ENCODE data around the gene FAM135A.
"Not testable (repeated sequence)": the region's sequence is repeated elsewhere in the genome, so short reads cannot be mapped to it uniquely, and the experiment has no call there.

Gene FAM135A

DNA sequence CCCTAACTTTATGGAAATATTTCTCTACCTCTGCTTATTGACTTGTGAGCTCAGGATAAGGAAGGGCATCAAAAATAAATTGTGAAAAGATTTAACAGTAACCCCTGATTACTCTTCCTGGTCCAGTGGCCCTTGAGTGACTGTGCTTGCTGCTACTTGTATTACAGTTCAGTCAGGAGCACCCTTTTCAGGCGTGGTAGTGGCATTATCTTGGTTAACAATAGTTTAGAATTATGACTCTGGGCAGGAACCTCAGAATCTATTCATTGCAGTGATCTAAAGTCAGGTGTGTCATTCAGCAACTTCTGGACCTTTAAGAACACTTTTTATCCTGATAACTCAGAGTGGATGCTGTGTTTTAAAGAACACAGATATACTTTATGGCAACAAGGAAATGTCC lies 43.4 kb downstream of the FAM135A start:
- Histone ChIP-seq H3K36me3 (ENCODE audit: control insufficient read depth, insufficient read depth, low read length) (no peaks in the 10 kb centered on the region), H3K4me3 (ENCODE audit: insufficient read depth, low read depth, low read length, poor library complexity, severe bottlenecking) (no peak overlapping the region), H3K4me1 (ENCODE audit: control insufficient read depth, insufficient read depth, low read length, poor library complexity, severe bottlenecking) (no peaks in the 10 kb centered on the region), H3K9me3 (ENCODE audit: control insufficient read depth, low read length) (no peaks in the 10 kb centered on the region), H3K27me3 (replicated peaks; ENCODE audit: control insufficient read depth, insufficient read depth, low read length, poor library complexity, severe bottlenecking) (no peaks in the 10 kb centered on the region), H3K27ac (ENCODE audit: insufficient read depth, low read length, poor library complexity, severe bottlenecking) (no peak overlapping the region)
- DNase-seq = no peak

DNA sequence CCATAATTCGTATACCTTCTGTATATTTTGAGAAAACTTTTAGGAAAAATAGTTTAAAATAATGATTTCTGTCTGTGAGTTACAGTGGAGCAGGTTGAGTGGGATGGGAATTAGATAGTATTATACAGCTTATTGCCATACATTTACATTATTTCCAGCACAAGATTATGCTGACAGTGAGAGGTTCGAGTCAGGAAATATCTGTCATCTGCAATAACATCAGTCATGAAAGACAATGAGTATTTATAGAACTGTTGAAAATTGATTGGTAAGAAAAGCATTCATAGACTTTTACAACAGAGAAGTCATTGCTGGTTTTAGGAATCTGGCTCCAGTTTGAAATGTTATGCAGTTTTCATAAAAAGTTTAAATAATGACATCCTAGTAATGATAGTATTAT lies 45.9 kb downstream of the FAM135A start:
- Histone ChIP-seq H3K9me3 (ENCODE audit: control insufficient read depth, low read length) (no peaks in the 10 kb centered on the region), H3K36me3 (ENCODE audit: control insufficient read depth, insufficient read depth, low read length) (no peaks in the 10 kb centered on the region), H3K4me3 (ENCODE audit: insufficient read depth, low read depth, low read length, poor library complexity, severe bottlenecking) (no peak overlapping the region), H3K27ac (ENCODE audit: insufficient read depth, low read length, poor library complexity, severe bottlenecking) (no peak overlapping the region), H3K27me3 (replicated peaks; ENCODE audit: control insufficient read depth, insufficient read depth, low read length, poor library complexity, severe bottlenecking) (no peaks in the 10 kb centered on the region), H3K4me1 (ENCODE audit: control insufficient read depth, insufficient read depth, low read length, poor library complexity, severe bottlenecking) (no peaks in the 10 kb centered on the region)
- no peak for DNase-seq

DNA sequence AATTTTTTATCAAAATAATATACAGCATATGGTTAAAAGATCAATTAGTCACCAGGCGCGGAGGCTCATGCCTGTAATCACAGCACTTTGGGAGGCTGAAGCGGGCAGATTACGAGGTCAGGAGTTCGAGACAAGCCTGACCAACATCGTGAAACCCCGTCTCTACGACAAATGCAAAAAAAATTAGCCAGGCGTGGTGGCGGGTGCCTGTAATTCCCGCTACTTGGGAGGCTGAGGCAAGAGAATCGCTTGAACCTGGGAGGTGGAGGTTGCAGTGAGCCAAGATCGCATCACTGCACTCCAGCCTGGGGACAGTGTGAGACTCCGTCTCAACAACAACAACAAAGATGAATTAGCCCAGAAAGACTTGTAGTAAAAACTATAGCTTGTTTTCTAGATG lies 46.4 kb downstream of the FAM135A start:
- H3K27me3 ChIP-seq (replicated peaks; ENCODE audit: control insufficient read depth, insufficient read depth, low read length, poor library complexity, severe bottlenecking); H3K9me3 ChIP-seq (ENCODE audit: control insufficient read depth, low read length); H3K27ac ChIP-seq (ENCODE audit: insufficient read depth, low read length, poor library complexity, severe bottlenecking); H3K36me3 ChIP-seq (ENCODE audit: control insufficient read depth, insufficient read depth, low read length); H3K4me3 ChIP-seq (ENCODE audit: insufficient read depth, low read depth, low read length, poor library complexity, severe bottlenecking); H3K4me1 ChIP-seq (ENCODE audit: control insufficient read depth, insufficient read depth, low read length, poor library complexity, severe bottlenecking); DNase-seq: not testable (repeated sequence)

DNA sequence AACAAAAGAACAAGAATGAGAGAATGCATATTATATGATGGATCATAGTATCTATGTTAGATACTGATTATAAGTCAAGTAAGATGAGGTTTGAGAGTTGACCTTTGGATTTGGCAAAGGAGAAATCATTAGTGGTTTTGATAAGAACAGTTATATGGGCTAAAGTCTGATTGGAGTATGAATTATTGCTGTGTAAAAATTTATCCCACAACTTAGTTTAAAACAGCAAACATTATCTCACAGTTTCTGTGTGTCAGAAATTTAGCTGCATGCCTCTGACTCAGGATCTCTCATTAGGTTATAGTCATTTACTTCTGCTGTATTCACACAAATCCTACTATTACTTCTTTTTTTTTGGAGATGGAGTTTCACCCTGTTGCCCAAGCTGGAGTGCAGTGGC lies 56.7 kb downstream of the FAM135A start:
- Histone ChIP-seq H3K9me3 (ENCODE audit: control insufficient read depth, low read length) (no peaks in the 10 kb centered on the region), H3K36me3 (ENCODE audit: control insufficient read depth, insufficient read depth, low read length) (no peaks in the 10 kb centered on the region), H3K4me1 (ENCODE audit: control insufficient read depth, insufficient read depth, low read length, poor library complexity, severe bottlenecking) (no peaks in the 10 kb centered on the region), H3K27me3 (replicated peaks; ENCODE audit: control insufficient read depth, insufficient read depth, low read length, poor library complexity, severe bottlenecking) (no peaks in the 10 kb centered on the region), H3K4me3 (ENCODE audit: insufficient read depth, low read depth, low read length, poor library complexity, severe bottlenecking) (no peak overlapping the region), H3K27ac (ENCODE audit: insufficient read depth, low read length, poor library complexity, severe bottlenecking) (no peak overlapping the region)
- DNase-seq = no peak

DNA sequence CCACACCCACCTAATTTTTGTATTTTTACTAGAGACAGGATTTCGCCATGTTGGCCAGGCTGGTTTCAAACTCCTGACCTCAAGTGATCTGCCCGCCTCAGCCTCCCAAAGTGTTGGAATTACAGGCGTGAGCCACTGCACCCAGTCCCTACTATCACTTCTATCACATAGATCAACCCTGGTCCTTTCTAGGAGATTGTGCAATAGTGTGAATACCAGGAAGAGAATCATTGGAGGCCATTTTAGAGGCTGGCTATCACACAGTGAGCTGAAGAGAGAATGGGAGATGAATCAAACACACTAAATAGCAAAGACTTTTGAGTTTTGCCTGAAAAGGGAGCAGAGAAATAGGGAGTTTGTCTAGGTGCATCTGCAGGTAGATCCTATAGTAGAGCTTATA lies 57.2 kb downstream of the FAM135A start:
- DNase-seq; H3K4me1 ChIP-seq (ENCODE audit: control insufficient read depth, insufficient read depth, low read length, poor library complexity, severe bottlenecking); H3K27me3 ChIP-seq (replicated peaks; ENCODE audit: control insufficient read depth, insufficient read depth, low read length, poor library complexity, severe bottlenecking); H3K4me3 ChIP-seq (ENCODE audit: insufficient read depth, low read depth, low read length, poor library complexity, severe bottlenecking); H3K36me3 ChIP-seq (ENCODE audit: control insufficient read depth, insufficient read depth, low read length); H3K9me3 ChIP-seq (ENCODE audit: control insufficient read depth, low read length); H3K27ac ChIP-seq (ENCODE audit: insufficient read depth, low read length, poor library complexity, severe bottlenecking): not testable (repeated sequence)

DNA sequence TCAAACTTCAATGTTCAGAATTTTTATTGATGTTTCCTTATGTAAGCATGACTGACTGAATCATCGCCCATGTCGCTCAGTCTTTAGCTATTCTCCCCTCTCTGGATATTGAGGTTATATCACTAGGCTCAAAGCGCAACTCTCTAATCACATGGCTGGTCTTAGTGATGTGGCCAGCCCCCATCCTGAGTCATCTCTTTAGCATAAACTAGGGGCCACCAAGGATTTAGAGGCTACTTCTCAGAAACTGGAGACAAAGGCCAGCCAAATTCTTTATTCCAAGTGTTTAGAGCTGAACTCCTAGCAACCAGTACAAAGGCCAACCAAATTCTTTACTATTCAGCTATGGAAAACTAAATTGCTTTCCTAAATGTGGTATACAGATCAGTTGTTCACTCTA lies 61.4 kb downstream of the FAM135A start:
- DNase-seq = no peak
- H3K27ac ChIP-seq (ENCODE audit: insufficient read depth, low read length, poor library complexity, severe bottlenecking) = no peak overlapping the region

DNA sequence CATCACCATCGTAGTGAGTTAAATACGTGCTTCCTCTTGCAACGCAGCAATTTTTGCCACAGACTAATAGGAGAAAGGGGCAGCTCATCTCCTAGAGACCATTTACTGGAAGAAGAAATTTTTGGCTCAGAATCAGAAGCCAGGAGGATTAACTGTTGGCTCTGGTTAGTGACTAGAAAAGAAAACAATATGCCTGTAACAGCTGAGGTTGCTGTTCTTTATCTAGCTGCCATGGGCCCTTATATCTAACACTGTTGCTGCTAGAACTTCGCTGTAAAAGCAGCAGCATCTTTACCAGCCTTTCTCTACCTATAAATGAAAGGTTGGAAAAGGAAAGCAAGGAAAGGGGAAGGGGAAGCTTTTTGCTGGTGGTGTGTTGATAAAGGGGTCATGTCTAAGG lies 65.9 kb downstream of the FAM135A start:
- no peaks in the 10 kb centered on the region for H3K27me3 ChIP-seq (replicated peaks; ENCODE audit: control insufficient read depth, insufficient read depth, low read length, poor library complexity, severe bottlenecking)
- DNase-seq = no peak
- no peak overlapping the region for H3K4me3 ChIP-seq (ENCODE audit: insufficient read depth, low read depth, low read length, poor library complexity, severe bottlenecking)
- no peaks in the 10 kb centered on the region for H3K4me1 ChIP-seq (ENCODE audit: control insufficient read depth, insufficient read depth, low read length, poor library complexity, severe bottlenecking)
- peaks cover 10% of the 10 kb centered on the region for H3K36me3 ChIP-seq (ENCODE audit: control insufficient read depth, insufficient read depth, low read length)
- H3K27ac ChIP-seq (ENCODE audit: insufficient read depth, low read length, poor library complexity, severe bottlenecking) = no peak overlapping the region
- no peaks in the 10 kb centered on the region for H3K9me3 ChIP-seq (ENCODE audit: control insufficient read depth, low read length)

More for the DNA sequence above, 61.4 kb downstream of the FAM135A start:
- no peaks in the 10 kb centered on the region for H3K9me3 ChIP-seq (ENCODE audit: control insufficient read depth, low read length)
- no peaks in the 10 kb centered on the region for H3K27me3 ChIP-seq (replicated peaks; ENCODE audit: control insufficient read depth, insufficient read depth, low read length, poor library complexity, severe bottlenecking)
- H3K4me1 ChIP-seq (ENCODE audit: control insufficient read depth, insufficient read depth, low read length, poor library complexity, severe bottlenecking) = no peaks in the 10 kb centered on the region
- H3K4me3 ChIP-seq (ENCODE audit: insufficient read depth, low read depth, low read length, poor library complexity, severe bottlenecking) = no peak overlapping the region
- H3K36me3 ChIP-seq (ENCODE audit: control insufficient read depth, insufficient read depth, low read length) = peaks cover 7% of the 10 kb centered on the region

DNA sequence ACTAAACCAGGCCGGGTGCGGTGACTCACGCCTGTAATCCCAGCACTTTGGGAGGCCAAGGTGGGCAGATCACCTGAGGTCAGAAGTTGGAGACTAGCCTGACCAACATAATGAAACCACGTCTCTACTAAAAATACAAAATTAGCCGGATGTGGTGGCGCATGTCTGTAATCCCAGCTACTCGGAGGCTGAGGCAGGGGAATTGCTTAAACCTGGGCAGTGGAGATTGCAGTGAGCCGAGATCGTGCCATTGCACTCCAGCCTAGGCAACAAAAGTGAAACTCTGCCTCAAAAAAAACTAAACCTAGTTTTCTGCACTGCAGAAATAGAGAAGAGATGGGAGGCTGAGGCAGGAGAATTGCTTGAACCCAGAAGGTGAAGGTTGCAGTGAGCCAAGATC lies 73.3 kb downstream of the FAM135A start:
- H3K4me3 ChIP-seq (ENCODE audit: insufficient read depth, low read depth, low read length, poor library complexity, severe bottlenecking); H3K27me3 ChIP-seq (replicated peaks; ENCODE audit: control insufficient read depth, insufficient read depth, low read length, poor library complexity, severe bottlenecking); H3K36me3 ChIP-seq (ENCODE audit: control insufficient read depth, insufficient read depth, low read length); H3K27ac ChIP-seq (ENCODE audit: insufficient read depth, low read length, poor library complexity, severe bottlenecking); H3K4me1 ChIP-seq (ENCODE audit: control insufficient read depth, insufficient read depth, low read length, poor library complexity, severe bottlenecking); DNase-seq; H3K9me3 ChIP-seq (ENCODE audit: control insufficient read depth, low read length): not testable (repeated sequence)

DNA sequence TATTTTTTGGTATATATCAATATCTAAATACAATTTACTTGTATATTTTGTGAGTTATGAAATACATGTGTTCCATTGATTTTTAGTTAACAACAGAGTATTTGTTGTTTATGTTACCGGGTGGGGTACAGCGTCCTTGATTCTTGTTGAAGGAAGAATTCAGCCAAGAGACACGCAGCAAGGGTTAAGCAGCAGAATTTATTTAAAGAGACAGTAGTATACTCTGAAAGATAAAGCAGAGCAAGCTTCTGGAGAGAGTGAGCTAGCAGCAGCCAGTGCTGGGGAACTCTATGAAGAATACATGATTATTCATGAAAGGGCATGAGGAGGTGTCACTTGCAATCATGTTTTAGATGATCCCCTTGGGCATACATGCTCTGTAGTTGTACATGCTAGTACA lies 76.1 kb downstream of the FAM135A start:
- DNase-seq = no peak
- H3K27ac ChIP-seq (ENCODE audit: insufficient read depth, low read length, poor library complexity, severe bottlenecking) = no peak overlapping the region
- H3K27me3 ChIP-seq (replicated peaks; ENCODE audit: control insufficient read depth, insufficient read depth, low read length, poor library complexity, severe bottlenecking) = no peaks in the 10 kb centered on the region
- H3K9me3 ChIP-seq (ENCODE audit: control insufficient read depth, low read length) = no peaks in the 10 kb centered on the region
- H3K4me3 ChIP-seq (ENCODE audit: insufficient read depth, low read depth, low read length, poor library complexity, severe bottlenecking) = no peak overlapping the region
- H3K36me3 ChIP-seq (ENCODE audit: control insufficient read depth, insufficient read depth, low read length) = no peaks in the 10 kb centered on the region
- no peaks in the 10 kb centered on the region for H3K4me1 ChIP-seq (ENCODE audit: control insufficient read depth, insufficient read depth, low read length, poor library complexity, severe bottlenecking)

DNA sequence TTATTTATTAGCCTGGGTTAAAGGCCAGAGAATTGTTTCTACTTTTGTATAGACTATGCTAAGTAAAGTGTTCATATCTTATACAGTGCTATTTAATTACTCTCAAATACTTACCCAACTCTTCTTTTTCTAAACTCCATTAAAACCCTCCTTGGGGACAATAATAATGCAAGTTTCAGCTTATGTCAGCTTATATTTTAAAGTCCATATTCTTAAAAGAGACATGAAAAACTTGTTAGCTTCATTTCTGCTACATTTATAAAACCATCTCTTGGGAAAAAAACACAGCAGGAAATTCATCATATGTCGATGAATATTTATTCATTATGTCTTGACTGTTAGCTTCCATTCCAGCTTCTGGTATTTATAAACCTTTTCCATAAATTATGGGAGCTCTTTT lies 81.5 kb downstream of the FAM135A start:
- Histone ChIP-seq H3K4me1 (ENCODE audit: control insufficient read depth, insufficient read depth, low read length, poor library complexity, severe bottlenecking) (no peaks in the 10 kb centered on the region), H3K9me3 (ENCODE audit: control insufficient read depth, low read length) (no peaks in the 10 kb centered on the region), H3K27ac (ENCODE audit: insufficient read depth, low read length, poor library complexity, severe bottlenecking) (no peak overlapping the region), H3K27me3 (replicated peaks; ENCODE audit: control insufficient read depth, insufficient read depth, low read length, poor library complexity, severe bottlenecking) (no peaks in the 10 kb centered on the region), H3K36me3 (ENCODE audit: control insufficient read depth, insufficient read depth, low read length) (no peaks in the 10 kb centered on the region), H3K4me3 (ENCODE audit: insufficient read depth, low read depth, low read length, poor library complexity, severe bottlenecking) (no peak overlapping the region)
- no peak for DNase-seq

DNA sequence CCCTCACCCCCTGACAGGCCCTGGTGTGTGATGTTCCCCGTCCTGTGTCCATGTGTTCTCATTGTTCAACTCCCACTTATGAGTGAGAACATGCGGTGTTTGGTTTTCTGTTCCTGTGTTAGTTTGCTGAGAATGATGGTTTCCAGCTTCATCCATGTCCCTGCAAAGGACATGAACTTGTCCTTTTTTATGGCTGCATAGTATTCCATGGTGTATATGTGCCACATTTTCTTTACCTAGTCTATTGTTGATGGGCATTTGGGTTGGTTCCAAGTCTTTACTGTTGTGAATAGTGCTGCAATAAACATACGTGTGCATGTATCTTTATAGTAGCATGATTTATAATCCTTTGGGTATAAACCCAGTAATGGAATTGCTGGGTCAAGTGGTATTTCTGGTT lies 82.5 kb downstream of the FAM135A start:
- not testable (repeated sequence) for H3K36me3 ChIP-seq (ENCODE audit: control insufficient read depth, insufficient read depth, low read length); H3K4me3 ChIP-seq (ENCODE audit: insufficient read depth, low read depth, low read length, poor library complexity, severe bottlenecking); H3K9me3 ChIP-seq (ENCODE audit: control insufficient read depth, low read length); DNase-seq; H3K4me1 ChIP-seq (ENCODE audit: control insufficient read depth, insufficient read depth, low read length, poor library complexity, severe bottlenecking); H3K27me3 ChIP-seq (replicated peaks; ENCODE audit: control insufficient read depth, insufficient read depth, low read length, poor library complexity, severe bottlenecking); H3K27ac ChIP-seq (ENCODE audit: insufficient read depth, low read length, poor library complexity, severe bottlenecking)

Measured in effector memory CD4-positive, alpha-beta T cell (primary cell).